Measurements from ENCODE around the gene DUSP1.

The DUSP1 gene

GRCh38 chr5:172744123-172745104 is 26.6 kb downstream of the DUSP1 start:
- TF ChIP-seq FOXP2 (optimal IDR thresholded peaks at IDR 0.05; ENCODE audit: borderline replicate concordance, extremely low read depth, extremely low read length, insufficient read depth) (no peak), TAF1 (IDR thresholded peaks at IDR 0.05; ENCODE audit: borderline replicate concordance, insufficient read depth, low read length) (no peak), SIN3A (IDR thresholded peaks at IDR 0.05; ENCODE audit: borderline replicate concordance, insufficient read depth, low read length) (no peak), POLR2AphosphoS5 (IDR thresholded peaks at IDR 0.05; ENCODE audit: low read depth, low read length) (no peak), REST (IDR thresholded peaks at IDR 0.05; ENCODE audit: insufficient read depth in 1 of 2, low read depth in 2 of 2, low read length in 2 of 2) (no peak)

- TF ChIP-seq REST (IDR thresholded peaks at IDR 0.05; ENCODE audit: insufficient read depth in 1 of 2, low read depth in 2 of 2, low read length in 2 of 2) (no peak), FOXP2 (optimal IDR thresholded peaks at IDR 0.05; ENCODE audit: borderline replicate concordance, extremely low read depth, extremely low read length, insufficient read depth) (no peak), POLR2AphosphoS5 (IDR thresholded peaks at IDR 0.05; ENCODE audit: low read depth, low read length) (no peak), TAF1 (IDR thresholded peaks at IDR 0.05; ENCODE audit: borderline replicate concordance, insufficient read depth, low read length) (no peak), SIN3A (IDR thresholded peaks at IDR 0.05; ENCODE audit: borderline replicate concordance, insufficient read depth, low read length) (no peak)
These were observed 27.7 kb downstream of the DUSP1 start for GRCh38 chr5:172743112-172743959.

GRCh38 chr5:172741206-172741582 is 29.8 kb downstream of the DUSP1 start:
- no peak for TF ChIP-seq TAF1 (IDR thresholded peaks at IDR 0.05; ENCODE audit: borderline replicate concordance, insufficient read depth, low read length)
- TF ChIP-seq FOXP2 (optimal IDR thresholded peaks at IDR 0.05; ENCODE audit: borderline replicate concordance, extremely low read depth, extremely low read length, insufficient read depth): no peak
- no peak for TF ChIP-seq SIN3A (IDR thresholded peaks at IDR 0.05; ENCODE audit: borderline replicate concordance, insufficient read depth, low read length)
- TF ChIP-seq POLR2AphosphoS5 (IDR thresholded peaks at IDR 0.05; ENCODE audit: low read depth, low read length): no peak

GRCh38 chr5:172740428-172741205 is 30.4 kb downstream of the DUSP1 start:
- TF ChIP-seq POLR2AphosphoS5 (IDR thresholded peaks at IDR 0.05; ENCODE audit: low read depth, low read length) (no peak), SIN3A (IDR thresholded peaks at IDR 0.05; ENCODE audit: borderline replicate concordance, insufficient read depth, low read length) (no peak), FOXP2 (optimal IDR thresholded peaks at IDR 0.05; ENCODE audit: borderline replicate concordance, extremely low read depth, extremely low read length, insufficient read depth) (no peak), TAF1 (IDR thresholded peaks at IDR 0.05; ENCODE audit: borderline replicate concordance, insufficient read depth, low read length) (no peak), REST (IDR thresholded peaks at IDR 0.05; ENCODE audit: insufficient read depth in 1 of 2, low read depth in 2 of 2, low read length in 2 of 2) (no peak)

Measured in PFSK-1 (cell line).